Stimulated activated naive CD4-positive, alpha-beta T cell treated with Interleukin-2 at 50 U/mL for 16 hours (primary cell): ENCODE measurements around the gene INVS.
"Not testable (repeated sequence)": the region's sequence is repeated elsewhere in the genome, so short reads cannot be mapped to it uniquely, and the experiment has no call there.

Source experiments
- DNase-seq: peaks from one replicate; lab custom pipeline; 2025; lab: John Stamatoyannopoulos, UW

INVS gene

GRCh38 chr9:100084734-100085133 is 14.3 kb upstream of the INVS start:
- no peak for DNase-seq

GRCh38 chr9:100086097-100086635 is 12.9 kb upstream of the INVS start:
- DNase-seq = no peak

- DNase-seq = peak; percentile 0
Measured at GRCh38 chr9:100087218-100087617, 11.8 kb upstream of the INVS start.

GRCh38 chr9:100088202-100088601 is 10.8 kb upstream of the INVS start:
- peak; percentile 2 for DNase-seq

- no peak for DNase-seq
Measured at GRCh38 chr9:100090880-100091279, 8.2 kb upstream of the INVS start.

- no peak for DNase-seq
Measured at GRCh38 chr9:100091650-100092049, 7.4 kb upstream of the INVS start.

GRCh38 chr9:100092066-100092465 is 7.0 kb upstream of the INVS start:
- DNase-seq = no peak

- not testable (repeated sequence) for DNase-seq
Measured at GRCh38 chr9:100094411-100094810, 4.6 kb upstream of the INVS start.

- DNase-seq = no peak
Measured at GRCh38 chr9:100096378-100096916, 2.6 kb upstream of the INVS start.

GRCh38 chr9:100098046-100098886 is 777 bp upstream of the INVS start:
- peak; percentile 1 for DNase-seq

GRCh38 chr9:100099722-100100042 is 639 bp downstream of the INVS start:
- no peak for DNase-seq

- no peak for DNase-seq
Measured at GRCh38 chr9:100100146-100100667, 1.2 kb downstream of the INVS start.

GRCh38 chr9:100101608-100102007 is 2.6 kb downstream of the INVS start:
- DNase-seq = no peak

GRCh38 chr9:100104314-100104713 is 5.3 kb downstream of the INVS start:
- no peak for DNase-seq

- no peak for DNase-seq
Measured at GRCh38 chr9:100105861-100106260, 6.8 kb downstream of the INVS start.

- no peak for DNase-seq
Measured at GRCh38 chr9:100106616-100107015, 7.6 kb downstream of the INVS start.

- no peak for DNase-seq
Measured at GRCh38 chr9:100108559-100108958, 9.5 kb downstream of the INVS start.

- DNase-seq = no peak
Measured at GRCh38 chr9:100111235-100111634, 12.2 kb downstream of the INVS start.

- no peak for DNase-seq
Measured at GRCh38 chr9:100112677-100113336, 13.8 kb downstream of the INVS start.

GRCh38 chr9:100117316-100117715 is 18.3 kb downstream of the INVS start:
- no peak for DNase-seq

- no peak for DNase-seq
Measured at GRCh38 chr9:100120286-100120685, 21.2 kb downstream of the INVS start.

- DNase-seq = no peak
Measured at GRCh38 chr9:100125236-100125635, 26.2 kb downstream of the INVS start.

GRCh38 chr9:100125910-100126309 is 26.9 kb downstream of the INVS start:
- no peak for DNase-seq
